ENCODE measurements around the gene TMEM101. TPM values are rescaled to one million over a fixed set of nuclear protein-coding genes. Genes with fewer than 3 reads are reported as not detected.
A peak's percentile ranks its signal among the peaks of the same experiment; 100 is the strongest.

TMEM101 gene
- total and polyA plus RNA-seq, 8 donors, result 29.7 to 49.4 (median 43.4) TPM

GRCh38 chr17:44012391-44012790 lies 2.4 kb downstream of the TMEM101 start:
- Histone ChIP-seq H3K27me3 (peaks cover 0 to 7% of the 10 kb centered on the region in 2 donors), H3K9me3 (no peaks in the 10 kb centered on the region), H3K4me1 (peaks cover 19 to 31% of the 10 kb centered on the region in 2 donors), H3K27ac (no peak overlapping the region), H3K4me3 (no peak overlapping the region), H3K36me3 (peaks cover 0 to 23% of the 10 kb centered on the region in 2 donors)
- no peak for ATAC-seq
- no peak for TF ChIP-seq CTCF (IDR thresholded peaks at IDR 0.05)
- intact Hi-C loops (cut with DNase I), result no loop called here
- no peak for DNase-seq

GRCh38 chr17:44011876-44012275 lies 2.9 kb downstream of the TMEM101 start:
- DNase-seq (no peak), ATAC-seq (no peak)
- Histone ChIP-seq H3K9me3 (no peaks in the 10 kb centered on the region), H3K4me3 (no peak overlapping the region), H3K27me3 (peaks cover 0 to 11% of the 10 kb centered on the region in 2 donors), H3K36me3 (peaks cover 0 to 23% of the 10 kb centered on the region in 2 donors), H3K27ac (no peak overlapping the region), H3K4me1 (peaks cover 23 to 35% of the 10 kb centered on the region in 2 donors)
- no peak for TF ChIP-seq CTCF (IDR thresholded peaks at IDR 0.05)
- intact Hi-C loops (cut with DNase I), result no loop called here

- Histone ChIP-seq H3K9me3 (no peaks in the 10 kb centered on the region), H3K27ac (no peak overlapping the region), H3K27me3 (peaks cover 2 to 17% of the 10 kb centered on the region in 2 donors), H3K4me3 (no peak overlapping the region), H3K4me1 (peaks cover 25 to 40% of the 10 kb centered on the region in 2 donors), H3K36me3 (peaks cover 0 to 23% of the 10 kb centered on the region in 2 donors)
- intact Hi-C loops (cut with DNase I), result no loop called here
- no peak for TF ChIP-seq CTCF (IDR thresholded peaks at IDR 0.05)
- no peak for DNase-seq
- no peak for ATAC-seq
These were observed 3.7 kb downstream of the TMEM101 start for GRCh38 chr17:44010966-44011647.

- no peak for TF ChIP-seq CTCF (IDR thresholded peaks at IDR 0.05)
- ATAC-seq (no peak), DNase-seq (no peak)
- no peaks in the 10 kb centered on the region for H3K9me3 ChIP-seq
- peak overlapping the region in 1 of 2 donors; percentile 67 for H3K4me3 ChIP-seq
- peaks cover 22 to 44% of the 10 kb centered on the region in 2 donors for H3K27me3 ChIP-seq
- intact Hi-C loops (cut with DNase I), result no loop called here
- H3K4me1 ChIP-seq, result peaks cover 29 to 42% of the 10 kb centered on the region in 2 donors
- H3K27ac ChIP-seq, result no peak overlapping the region
- H3K36me3 ChIP-seq, result peaks cover 0 to 23% of the 10 kb centered on the region in 2 donors
These were observed 6.4 kb downstream of the TMEM101 start for GRCh38 chr17:44008205-44008909.
